Measurements from ENCODE around the gene HIF3A. TPM values are rescaled to one million over a fixed set of nuclear protein-coding genes. Genes with fewer than 3 reads are reported as not detected.

Gene HIF3A
- total RNA-seq, 1 experiment from 2014 or later: 5.2 TPM

DNA sequence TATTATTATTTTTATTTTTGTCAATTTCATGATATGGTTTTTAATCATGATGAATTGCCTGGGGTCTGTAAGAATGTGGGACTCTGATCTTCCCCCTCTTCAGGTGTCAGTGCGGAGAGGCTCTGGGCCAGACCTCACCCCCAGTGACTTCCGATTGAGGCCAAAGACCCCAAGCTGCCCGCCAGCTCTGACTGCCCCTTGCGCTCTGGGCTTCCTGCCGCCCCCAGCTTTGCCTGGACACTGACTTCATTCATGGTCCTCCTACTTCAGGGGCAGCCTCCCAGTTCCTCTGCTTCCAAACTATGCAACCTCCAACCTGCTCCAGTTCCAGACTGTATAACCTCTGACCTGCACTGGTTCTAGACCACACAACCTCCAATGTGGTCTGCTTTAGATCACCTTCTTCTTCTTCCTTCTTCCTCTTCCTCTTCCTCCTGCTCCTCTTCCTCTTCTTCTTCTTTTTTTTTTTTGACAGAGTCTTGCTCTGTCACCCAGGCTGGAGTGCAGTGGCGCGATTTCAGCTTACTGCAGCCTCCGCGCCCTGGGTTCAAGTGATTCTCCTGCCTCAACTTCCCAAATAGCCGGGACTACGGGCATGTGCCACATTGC, 43.3 kb downstream of the HIF3A start:
- POLR2A ChIA-PET: no interaction called here
- intact Hi-C loops (cut with micrococcal nuclease; ENCODE audit: unreplicated experiment): loop anchor here (5.0 kb wide), 1 partner anchor 758 kb away; the partner anchor contains the start of gene OPA3
- Histone ChIP-seq H3K4me1 (no peaks in the 10 kb centered on the region), H3K9me3 (no peaks in the 10 kb centered on the region), H3K36me3 (ENCODE audit: control insufficient read depth, insufficient read depth, low read length) (no peaks in the 10 kb centered on the region), H3K27me3 (replicated peaks; ENCODE audit: control insufficient read depth, insufficient read depth, low read length) (no peaks in the 10 kb centered on the region), H3K4me3 (ENCODE audit: low read depth, low read length) (no peak overlapping the region)
- BruUV-seq (replicated peaks): no TSS peak
- DNase-seq: no peak
- Mint-ChIP-seq H3K27ac (ENCODE audit: unreplicated experiment) (no peak overlapping the region), H3K36me3 (ENCODE audit: insufficient read depth, unreplicated experiment) (no peaks in the 10 kb centered on the region), H3K4me3 (ENCODE audit: unreplicated experiment) (no peak overlapping the region), H3K9me3 (ENCODE audit: unreplicated experiment) (no peaks in the 10 kb centered on the region), H3K27me3 (ENCODE audit: insufficient read depth, unreplicated experiment) (peaks cover 3% of the 10 kb centered on the region), H3K4me1 (ENCODE audit: low read depth, unreplicated experiment) (no peaks in the 10 kb centered on the region)
- no peak for TF ChIP-seq CTCF (IDR thresholded peaks at IDR 0.05; ENCODE audit: insufficient read depth in 1 of 2, low read depth in 1 of 2, low read length in 1 of 2, severe bottlenecking in 1 of 2, unreplicated experiment in 1 of 2)
- CTCF ChIA-PET: no interaction called here

DNA sequence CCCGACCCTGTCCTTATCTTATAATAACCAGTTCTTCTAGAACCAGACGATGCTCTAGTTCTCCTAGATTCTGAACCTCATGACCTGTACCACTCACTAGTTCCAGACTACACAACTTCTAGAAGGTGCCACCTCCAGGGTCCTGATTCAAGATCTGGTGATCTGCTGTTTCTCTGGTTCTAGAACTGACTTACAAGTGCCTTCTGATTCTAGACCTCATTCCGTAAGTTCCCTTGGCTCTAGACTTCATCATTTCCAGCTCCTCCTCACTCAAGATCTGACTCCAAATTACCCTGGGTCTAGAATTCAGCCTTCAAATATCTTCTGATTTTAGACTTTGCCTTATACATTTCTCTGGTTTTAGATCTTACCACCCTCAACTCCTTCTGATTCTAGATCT, 45.1 kb downstream of the HIF3A start:
- H3K27me3 ChIP-seq (replicated peaks; ENCODE audit: control insufficient read depth, insufficient read depth, low read length): no peaks in the 10 kb centered on the region
- Mint-ChIP-seq H3K27me3 (ENCODE audit: insufficient read depth, unreplicated experiment) (peaks cover 3% of the 10 kb centered on the region), H3K4me1 (ENCODE audit: low read depth, unreplicated experiment) (no peaks in the 10 kb centered on the region), H3K27ac (ENCODE audit: unreplicated experiment) (no peak overlapping the region), H3K36me3 (ENCODE audit: insufficient read depth, unreplicated experiment) (peaks cover 5% of the 10 kb centered on the region), H3K4me3 (ENCODE audit: unreplicated experiment) (no peak overlapping the region), H3K9me3 (ENCODE audit: unreplicated experiment) (no peaks in the 10 kb centered on the region)
- BruUV-seq (replicated peaks): no TSS peak
- DNase-seq: no peak
- H3K36me3 ChIP-seq (ENCODE audit: control insufficient read depth, insufficient read depth, low read length): no peaks in the 10 kb centered on the region
- H3K4me1 ChIP-seq: no peaks in the 10 kb centered on the region
- ChIA-PET POLR2A (no interaction called here), CTCF (interaction anchor here (0.7 kb wide), 1 partner anchor 320 kb away, joined by 3 read pairs; no protein-coding TSS in a partner anchor)
- no peak for TF ChIP-seq CTCF (IDR thresholded peaks at IDR 0.05; ENCODE audit: insufficient read depth in 1 of 2, low read depth in 1 of 2, low read length in 1 of 2, severe bottlenecking in 1 of 2, unreplicated experiment in 1 of 2)
- no peak overlapping the region for H3K4me3 ChIP-seq (ENCODE audit: low read depth, low read length)
- H3K9me3 ChIP-seq: no peaks in the 10 kb centered on the region
- intact Hi-C loops (cut with micrococcal nuclease; ENCODE audit: unreplicated experiment): loop anchor here (5.0 kb wide), 1 partner anchor 760 kb away; the partner anchor contains the start of gene OPA3

- H3K4me1 Mint-ChIP-seq (ENCODE audit: low read depth, unreplicated experiment): peaks cover 21% of the 10 kb centered on the region
- H3K36me3 Mint-ChIP-seq (ENCODE audit: insufficient read depth, unreplicated experiment): peaks cover 17% of the 10 kb centered on the region
- no peaks in the 10 kb centered on the region for H3K9me3 Mint-ChIP-seq (ENCODE audit: unreplicated experiment)
- H3K4me3 Mint-ChIP-seq (ENCODE audit: unreplicated experiment): no peak overlapping the region
- no peaks in the 10 kb centered on the region for H3K36me3 ChIP-seq (ENCODE audit: control insufficient read depth, insufficient read depth, low read length)
- no peak for TF ChIP-seq CTCF (IDR thresholded peaks at IDR 0.05; ENCODE audit: insufficient read depth in 1 of 2, low read depth in 1 of 2, low read length in 1 of 2, severe bottlenecking in 1 of 2, unreplicated experiment in 1 of 2)
- intact Hi-C loops (cut with micrococcal nuclease; ENCODE audit: unreplicated experiment): loop anchor here (5.0 kb wide), 1 partner anchor 762 kb away; the partner anchor contains the start of gene OPA3
- POLR2A ChIA-PET: no interaction called here
- DNase-seq: no peak
- H3K9me3 ChIP-seq: no peaks in the 10 kb centered on the region
- H3K4me1 ChIP-seq: peaks cover 4% of the 10 kb centered on the region; the same call in 1 of the 2 replicates
- H3K27me3 ChIP-seq (replicated peaks; ENCODE audit: control insufficient read depth, insufficient read depth, low read length): no peaks in the 10 kb centered on the region
- peaks cover 3% of the 10 kb centered on the region for H3K27me3 Mint-ChIP-seq (ENCODE audit: insufficient read depth, unreplicated experiment)
- CTCF ChIA-PET: no interaction called here
- BruUV-seq (replicated peaks): no TSS peak
- no peak overlapping the region for H3K27ac Mint-ChIP-seq (ENCODE audit: unreplicated experiment)
- H3K4me3 ChIP-seq (ENCODE audit: low read depth, low read length): no peak overlapping the region
Observed at GRCh38 chr19:46344363-46344762, 47.5 kb downstream of the HIF3A start.
